ENCODE results near the gene SEC31A.

- TF ChIP-seq CTCF (IDR thresholded peaks at IDR 0.05 in 8 of 11, conservative IDR thresholded peaks at IDR 0.05 in 3 of 11), result no peak
- no peak for TF ChIP-seq POLR2A (IDR thresholded peaks at IDR 0.05)
Measured at GRCh38 chr4:82901183-82901718, 10.3 kb upstream of the SEC31A start.
